Measurements from ENCODE around the gene ADRA2B.
"Not testable (repeated sequence)": the region's sequence is repeated elsewhere in the genome, so short reads cannot be mapped to it uniquely, and the experiment has no call there.

Gene ADRA2B

DNA sequence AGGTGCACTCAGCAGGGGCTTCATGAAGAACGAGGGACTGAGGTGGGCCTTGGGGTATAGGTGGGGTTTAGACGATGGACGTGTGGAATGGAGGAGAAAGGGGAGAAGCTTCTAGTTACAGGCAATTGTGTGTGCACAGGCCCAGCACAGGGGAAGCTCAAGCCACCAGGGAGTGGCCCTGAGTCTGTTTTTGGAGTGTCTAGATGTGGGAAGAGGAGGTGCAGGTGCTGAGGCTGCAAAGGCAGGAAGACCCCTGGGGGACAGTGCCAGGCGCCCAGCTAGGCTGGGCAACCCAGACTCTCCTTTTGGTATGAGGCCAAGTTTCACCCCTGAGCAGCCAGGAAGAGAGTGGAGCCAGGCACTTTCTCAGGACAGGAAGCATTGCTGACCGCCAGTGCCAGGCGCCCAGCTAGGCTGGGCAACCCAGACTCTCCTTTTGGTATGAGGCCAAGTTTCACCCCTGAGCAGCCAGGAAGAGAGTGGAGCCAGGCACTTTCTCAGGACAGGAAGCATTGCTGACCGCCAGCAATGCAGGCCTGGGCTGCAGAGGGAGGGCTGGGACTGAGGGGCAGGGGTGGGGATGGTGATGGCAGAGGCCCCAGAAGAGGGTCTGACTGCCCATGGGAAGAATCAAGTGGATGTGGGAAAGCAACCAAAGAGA is 31.4 kb downstream of the ADRA2B start:
- not testable (repeated sequence) for H2BK12ac ChIP-seq (ENCODE audit: low read length in 2 of 2); H2BK15ac ChIP-seq (ENCODE audit: low read depth, poor library complexity, severe bottlenecking); H3K4me2 ChIP-seq (ENCODE audit: low read length, poor library complexity, severe bottlenecking); H2BK120ac ChIP-seq (ENCODE audit: low read depth, low read length); H2AFZ ChIP-seq (ENCODE audit: low read depth, low read length); H3K4me3 ChIP-seq (ENCODE audit: insufficient read depth in 1 of 2, low read depth in 1 of 2, low read length in 2 of 2); H2AK5ac ChIP-seq (ENCODE audit: low read length, severe bottlenecking); H3K27ac ChIP-seq (ENCODE audit: low read length, poor library complexity, severe bottlenecking); H3K9ac ChIP-seq (ENCODE audit: low read length); H3K79me1 ChIP-seq (replicated peaks; ENCODE audit: low read length, poor library complexity, severe bottlenecking); DNase-seq; H3K14ac ChIP-seq (ENCODE audit: low read length in 2 of 2); H3K4ac ChIP-seq (ENCODE audit: low read depth in 1 of 2, low read length in 2 of 2); H3K36me3 ChIP-seq (ENCODE audit: control insufficient read depth in 1 of 2, insufficient read depth in 2 of 2, low read depth in 1 of 2, low read length in 2 of 2); H4K8ac ChIP-seq (ENCODE audit: low read length); H2BK5ac ChIP-seq (ENCODE audit: low read depth, low read length, poor library complexity, severe bottlenecking); H3K18ac ChIP-seq (ENCODE audit: low read depth in 1 of 2, low read length in 2 of 2); H3K9me3 ChIP-seq (ENCODE audit: control insufficient read depth, low read length); H3K4me1 ChIP-seq (ENCODE audit: control insufficient read depth, insufficient read depth, low read depth, low read length); H4K91ac ChIP-seq (ENCODE audit: low read length); H3K23ac ChIP-seq (ENCODE audit: low read length in 2 of 2)
- H3K27me3 ChIP-seq (ENCODE audit: control insufficient read depth in 1 of 2, insufficient read depth in 1 of 2, low read length in 2 of 2): peaks cover 20 to 21% of the 10 kb centered on the region in 2 experiments
- 74% methylated on average over 5 of the region's 7 CpGs for WGBS

DNA sequence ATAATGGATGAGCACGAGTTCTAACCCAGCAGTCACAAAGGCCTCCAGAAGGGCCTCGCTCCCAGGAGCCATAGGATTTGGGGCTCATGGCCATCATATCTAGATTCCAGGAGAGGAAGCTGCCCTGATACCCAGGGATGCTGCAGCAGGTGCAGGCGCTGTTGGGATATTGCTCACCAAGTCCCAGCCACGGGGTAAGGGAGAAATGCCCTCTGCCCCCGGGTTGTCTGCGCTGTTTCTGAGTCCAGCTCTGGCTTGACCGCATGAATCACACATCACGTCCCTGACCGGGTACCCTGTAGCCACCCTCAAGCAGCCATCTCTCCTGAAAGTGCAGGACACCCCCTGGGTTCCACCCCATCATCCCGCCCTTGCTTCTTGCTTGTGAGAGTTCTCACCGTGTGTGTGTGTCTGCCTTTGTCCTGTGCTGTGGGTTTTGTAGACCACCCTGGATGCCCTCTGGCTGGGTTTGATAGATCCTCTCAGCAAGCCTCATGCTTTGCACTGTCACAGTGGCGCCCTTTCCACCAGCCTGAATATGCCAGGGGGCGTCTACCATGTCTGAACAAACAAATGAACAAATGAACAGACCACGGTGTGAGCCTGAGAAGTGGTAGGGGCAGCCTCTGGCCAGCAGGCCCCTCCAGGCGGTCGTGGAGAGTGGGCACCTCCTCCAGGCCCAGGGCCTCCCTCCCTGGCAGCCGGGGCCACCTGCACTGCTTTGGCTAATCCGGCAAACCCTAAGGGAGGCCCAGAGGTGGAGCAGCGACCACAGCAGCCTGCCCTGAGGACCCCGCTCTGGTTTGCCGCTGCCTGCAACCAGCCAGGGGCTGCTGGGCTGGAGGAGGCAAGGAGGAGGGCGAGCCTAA is 32.1 kb downstream of the ADRA2B start:
- Histone ChIP-seq H4K8ac (ENCODE audit: low read length) (no peak overlapping the region), H3K9me3 (ENCODE audit: control insufficient read depth, low read length) (no peaks in the 10 kb centered on the region), H2BK12ac (ENCODE audit: low read length in 2 of 2) (no peak overlapping the region), H3K36me3 (ENCODE audit: control insufficient read depth in 1 of 2, insufficient read depth in 2 of 2, low read depth in 1 of 2, low read length in 2 of 2) (no peaks in the 10 kb centered on the region), H4K91ac (ENCODE audit: low read length) (no peak overlapping the region), H2BK5ac (ENCODE audit: low read depth, low read length, poor library complexity, severe bottlenecking) (no peak overlapping the region), H3K4me1 (ENCODE audit: control insufficient read depth, insufficient read depth, low read depth, low read length) (peaks cover 2% of the 10 kb centered on the region), H3K27ac (ENCODE audit: low read length, poor library complexity, severe bottlenecking) (no peak overlapping the region), H3K4ac (ENCODE audit: low read depth in 1 of 2, low read length in 2 of 2) (no peak overlapping the region), H2BK120ac (ENCODE audit: low read depth, low read length) (no peak overlapping the region), H3K27me3 (ENCODE audit: control insufficient read depth in 1 of 2, insufficient read depth in 1 of 2, low read length in 2 of 2) (peaks cover 13 to 14% of the 10 kb centered on the region in 2 experiments), H3K4me3 (ENCODE audit: insufficient read depth in 1 of 2, low read depth in 1 of 2, low read length in 2 of 2) (no peak overlapping the region), H3K79me1 (replicated peaks; ENCODE audit: low read length, poor library complexity, severe bottlenecking) (no peaks in the 10 kb centered on the region), H3K4me2 (ENCODE audit: low read length, poor library complexity, severe bottlenecking) (no peak overlapping the region), H2BK15ac (ENCODE audit: low read depth, poor library complexity, severe bottlenecking) (no peak overlapping the region), H3K9ac (ENCODE audit: low read length) (no peak overlapping the region), H3K18ac (ENCODE audit: low read depth in 1 of 2, low read length in 2 of 2) (no peak overlapping the region), H3K23ac (ENCODE audit: low read length in 2 of 2) (no peak overlapping the region), H2AK5ac (ENCODE audit: low read length, severe bottlenecking) (no peak overlapping the region), H3K14ac (ENCODE audit: low read length in 2 of 2) (no peak overlapping the region), H2AFZ (ENCODE audit: low read depth, low read length) (no peak overlapping the region)
- 84% methylated on average over 22 of the region's 22 CpGs for WGBS
- DNase-seq: no peak

DNA sequence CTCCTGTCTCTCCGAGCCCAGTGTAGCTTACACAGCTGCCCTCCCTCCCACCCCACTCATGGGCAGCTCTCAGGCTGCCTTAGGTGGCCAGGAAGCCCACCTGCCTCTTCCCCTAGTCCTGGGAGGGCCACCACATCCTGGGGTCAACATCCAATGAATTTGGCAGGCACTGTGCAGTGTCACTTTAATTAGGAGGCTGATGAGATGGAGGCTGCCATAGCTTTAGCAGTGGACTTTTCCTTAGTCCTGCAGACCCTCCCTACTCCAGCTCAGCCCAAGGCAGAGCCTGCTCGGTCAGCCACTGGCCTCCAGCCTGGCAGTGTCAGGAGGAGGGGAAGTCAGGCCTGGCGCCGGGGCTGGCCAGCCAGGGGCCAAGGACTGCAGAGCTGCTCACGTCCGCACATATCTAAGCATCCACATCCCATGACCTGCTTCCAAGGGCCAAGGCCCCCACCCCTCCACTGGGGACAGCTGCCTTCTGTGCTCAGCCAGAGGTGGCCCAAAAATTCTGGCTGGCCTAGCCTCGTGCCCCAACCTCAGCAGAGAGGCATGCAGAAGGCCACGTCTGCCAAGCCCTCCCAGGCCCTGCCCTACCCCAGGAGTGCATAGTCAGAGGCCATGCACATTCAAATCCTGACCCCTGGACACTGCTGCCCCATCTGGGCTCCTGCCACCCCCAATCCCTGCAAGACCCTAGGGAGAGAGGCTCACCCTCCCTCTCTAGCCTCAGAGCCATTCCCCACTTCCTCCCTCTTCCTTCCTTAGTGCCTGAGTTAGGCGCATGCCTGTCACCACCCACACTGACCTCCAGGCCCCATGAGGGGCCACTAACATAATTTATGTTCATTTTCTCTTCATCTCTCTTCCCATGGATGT is 33.1 kb downstream of the ADRA2B start:
- H2BK12ac ChIP-seq (ENCODE audit: low read length in 2 of 2): no peak overlapping the region
- no peak overlapping the region for H3K4ac ChIP-seq (ENCODE audit: low read depth in 1 of 2, low read length in 2 of 2)
- H2BK15ac ChIP-seq (ENCODE audit: low read depth, poor library complexity, severe bottlenecking): no peak overlapping the region
- no peak overlapping the region for H2BK120ac ChIP-seq (ENCODE audit: low read depth, low read length)
- no peak overlapping the region for H3K14ac ChIP-seq (ENCODE audit: low read length in 2 of 2)
- H3K4me1 ChIP-seq (ENCODE audit: control insufficient read depth, insufficient read depth, low read depth, low read length): no peaks in the 10 kb centered on the region
- H4K91ac ChIP-seq (ENCODE audit: low read length): no peak overlapping the region
- peaks cover 5 to 10% of the 10 kb centered on the region in 2 experiments for H3K27me3 ChIP-seq (ENCODE audit: control insufficient read depth in 1 of 2, insufficient read depth in 1 of 2, low read length in 2 of 2)
- no peak overlapping the region for H3K9ac ChIP-seq (ENCODE audit: low read length)
- H2BK5ac ChIP-seq (ENCODE audit: low read depth, low read length, poor library complexity, severe bottlenecking): no peak overlapping the region
- no peaks in the 10 kb centered on the region for H3K36me3 ChIP-seq (ENCODE audit: control insufficient read depth in 1 of 2, insufficient read depth in 2 of 2, low read depth in 1 of 2, low read length in 2 of 2)
- H3K18ac ChIP-seq (ENCODE audit: low read depth in 1 of 2, low read length in 2 of 2): no peak overlapping the region
- H3K9me3 ChIP-seq (ENCODE audit: control insufficient read depth, low read length): no peaks in the 10 kb centered on the region
- no peak overlapping the region for H3K23ac ChIP-seq (ENCODE audit: low read length in 2 of 2)
- H3K27ac ChIP-seq (ENCODE audit: low read length, poor library complexity, severe bottlenecking): no peak overlapping the region
- DNase-seq: no peak
- no peak overlapping the region for H3K4me3 ChIP-seq (ENCODE audit: insufficient read depth in 1 of 2, low read depth in 1 of 2, low read length in 2 of 2)
- no peaks in the 10 kb centered on the region for H3K79me1 ChIP-seq (replicated peaks; ENCODE audit: low read length, poor library complexity, severe bottlenecking)
- no peak overlapping the region for H2AFZ ChIP-seq (ENCODE audit: low read depth, low read length)
- no peak overlapping the region for H2AK5ac ChIP-seq (ENCODE audit: low read length, severe bottlenecking)
- WGBS: 78% methylated on average over 9 of the region's 9 CpGs
- H3K4me2 ChIP-seq (ENCODE audit: low read length, poor library complexity, severe bottlenecking): no peak overlapping the region
- H4K8ac ChIP-seq (ENCODE audit: low read length): no peak overlapping the region
